ENCODE measurements around the gene RBM27.

The RBM27 gene

DNA sequence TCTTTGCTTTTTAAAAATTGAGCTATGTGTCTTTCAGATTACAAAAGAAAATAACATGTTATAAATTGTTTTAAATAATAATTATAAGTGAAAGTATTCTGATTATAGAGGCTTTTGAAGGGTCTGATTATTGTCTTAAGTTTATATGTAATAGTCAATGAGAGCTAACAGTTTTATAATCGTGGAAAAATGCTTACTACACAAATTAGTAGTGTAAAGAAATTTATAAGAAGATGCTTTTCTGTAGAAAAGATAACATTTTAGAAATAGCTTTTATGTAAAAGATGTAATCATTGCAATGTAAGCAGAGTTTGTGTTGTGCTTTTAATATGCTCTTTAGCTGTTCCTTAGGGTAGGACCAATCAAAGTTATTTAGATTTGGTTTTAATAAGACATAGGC is 18.6 kb downstream of the RBM27 start:
- no peak overlapping the region for H3K4me3 ChIP-seq (ENCODE audit: low read length)
- no peak for DNase-seq (ENCODE audit: low read depth)
- TF ChIP-seq, protein P1, sequence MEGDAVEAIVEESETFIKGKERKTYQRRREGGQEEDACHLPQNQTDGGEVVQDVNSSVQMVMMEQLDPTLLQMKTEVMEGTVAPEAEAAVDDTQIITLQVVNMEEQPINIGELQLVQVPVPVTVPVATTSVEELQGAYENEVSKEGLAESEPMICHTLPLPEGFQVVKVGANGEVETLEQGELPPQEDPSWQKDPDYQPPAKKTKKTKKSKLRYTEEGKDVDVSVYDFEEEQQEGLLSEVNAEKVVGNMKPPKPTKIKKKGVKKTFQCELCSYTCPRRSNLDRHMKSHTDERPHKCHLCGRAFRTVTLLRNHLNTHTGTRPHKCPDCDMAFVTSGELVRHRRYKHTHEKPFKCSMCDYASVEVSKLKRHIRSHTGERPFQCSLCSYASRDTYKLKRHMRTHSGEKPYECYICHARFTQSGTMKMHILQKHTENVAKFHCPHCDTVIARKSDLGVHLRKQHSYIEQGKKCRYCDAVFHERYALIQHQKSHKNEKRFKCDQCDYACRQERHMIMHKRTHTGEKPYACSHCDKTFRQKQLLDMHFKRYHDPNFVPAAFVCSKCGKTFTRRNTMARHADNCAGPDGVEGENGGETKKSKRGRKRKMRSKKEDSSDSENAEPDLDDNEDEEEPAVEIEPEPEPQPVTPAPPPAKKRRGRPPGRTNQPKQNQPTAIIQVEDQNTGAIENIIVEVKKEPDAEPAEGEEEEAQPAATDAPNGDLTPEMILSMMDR (IDR thresholded peaks at IDR 0.05; ENCODE audit: insufficient read depth, low read depth, low read length, missing control alignments): no peak

DNA sequence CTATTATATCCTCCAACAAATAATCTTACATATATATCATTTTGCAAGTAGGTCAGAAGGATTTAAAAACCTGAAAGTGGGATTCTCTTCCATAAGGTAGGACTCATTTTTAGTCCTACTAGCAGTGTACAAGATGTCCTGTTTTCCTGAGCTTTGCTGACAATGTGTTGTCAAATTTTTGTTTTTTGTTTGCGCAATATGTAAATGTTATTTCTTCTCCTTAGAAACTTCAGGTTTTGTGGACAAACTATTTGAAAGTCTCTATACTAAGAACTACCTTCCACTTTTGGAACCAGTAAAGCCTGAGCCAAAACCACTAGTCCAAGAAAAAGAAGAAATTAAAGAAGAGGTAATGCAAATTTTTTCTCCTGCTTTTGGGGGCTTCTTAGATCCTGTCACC is 19.8 kb downstream of the RBM27 start:
- TF ChIP-seq, protein P1 (IDR thresholded peaks at IDR 0.05; ENCODE audit: insufficient read depth, low read depth, low read length, missing control alignments): no peak
- no peak overlapping the region for H3K4me3 ChIP-seq (ENCODE audit: low read length)
- no peak for DNase-seq (ENCODE audit: low read depth)

DNA sequence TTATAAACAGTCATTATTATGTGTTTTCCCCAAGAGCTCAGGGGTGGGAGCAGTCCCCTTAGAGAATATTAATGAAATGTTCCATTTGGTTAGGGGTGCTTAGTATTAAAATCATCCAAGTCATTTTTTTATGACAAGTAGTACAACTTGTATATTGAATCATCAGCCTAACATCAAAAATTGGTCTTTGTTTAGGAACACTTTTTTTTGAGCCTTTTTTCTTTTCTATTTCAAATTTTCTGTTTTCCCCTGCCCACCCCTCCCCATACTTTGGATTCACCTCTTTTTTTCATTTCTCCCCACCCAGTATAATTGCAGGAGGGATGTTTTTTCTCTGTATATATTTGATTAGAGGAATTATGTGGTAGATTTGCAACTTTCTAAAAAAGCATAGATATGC is 25.8 kb downstream of the RBM27 start:
- no peak for DNase-seq (ENCODE audit: low read depth)
- TF ChIP-seq, protein P1 (IDR thresholded peaks at IDR 0.05; ENCODE audit: insufficient read depth, low read depth, low read length, missing control alignments): no peak
- H3K4me3 ChIP-seq (ENCODE audit: low read length): no peak overlapping the region

DNA sequence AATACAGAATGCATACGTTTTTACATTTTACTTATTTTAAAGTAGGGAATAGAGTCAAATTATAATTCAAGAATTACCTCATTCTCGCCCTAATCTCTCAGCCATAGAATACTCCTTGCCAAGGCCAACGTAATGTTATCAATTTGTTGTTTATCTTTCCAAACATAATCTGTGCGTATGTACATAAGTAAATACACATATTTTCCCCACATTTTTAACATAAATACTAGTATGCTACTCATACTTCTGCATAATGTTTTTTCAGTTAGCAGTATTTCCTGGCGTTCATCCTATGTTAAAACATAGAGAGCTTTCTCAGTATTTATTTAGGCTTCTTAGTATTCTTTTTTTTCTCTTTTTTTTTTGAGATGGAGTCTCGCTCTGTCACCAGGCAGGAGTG is 28.8 kb downstream of the RBM27 start:
- TF ChIP-seq, protein P1 (IDR thresholded peaks at IDR 0.05; ENCODE audit: insufficient read depth, low read depth, low read length, missing control alignments): no peak
- H3K4me3 ChIP-seq (ENCODE audit: low read length): no peak overlapping the region
- no peak for DNase-seq (ENCODE audit: low read depth)

DNA sequence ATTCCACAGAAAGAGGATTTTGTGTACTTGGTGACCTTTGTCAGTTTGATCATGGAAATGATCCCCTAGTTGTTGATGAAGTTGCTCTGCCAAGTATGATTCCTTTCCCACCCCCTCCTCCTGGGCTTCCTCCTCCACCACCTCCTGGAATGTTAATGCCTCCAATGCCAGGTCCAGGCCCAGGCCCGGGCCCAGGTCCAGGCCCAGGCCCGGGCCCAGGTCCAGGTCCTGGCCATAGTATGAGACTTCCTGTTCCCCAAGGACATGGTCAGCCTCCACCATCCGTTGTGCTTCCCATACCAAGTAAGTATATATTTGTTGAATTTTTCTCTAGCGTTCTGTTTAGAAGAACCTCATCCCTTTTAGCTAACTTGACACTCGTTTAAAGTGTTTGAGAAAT is 30.0 kb downstream of the RBM27 start:
- H3K4me3 ChIP-seq (ENCODE audit: low read length): no peak overlapping the region
- DNase-seq (ENCODE audit: low read depth): no peak
- TF ChIP-seq, protein P1 (IDR thresholded peaks at IDR 0.05; ENCODE audit: insufficient read depth, low read depth, low read length, missing control alignments): no peak

DNA sequence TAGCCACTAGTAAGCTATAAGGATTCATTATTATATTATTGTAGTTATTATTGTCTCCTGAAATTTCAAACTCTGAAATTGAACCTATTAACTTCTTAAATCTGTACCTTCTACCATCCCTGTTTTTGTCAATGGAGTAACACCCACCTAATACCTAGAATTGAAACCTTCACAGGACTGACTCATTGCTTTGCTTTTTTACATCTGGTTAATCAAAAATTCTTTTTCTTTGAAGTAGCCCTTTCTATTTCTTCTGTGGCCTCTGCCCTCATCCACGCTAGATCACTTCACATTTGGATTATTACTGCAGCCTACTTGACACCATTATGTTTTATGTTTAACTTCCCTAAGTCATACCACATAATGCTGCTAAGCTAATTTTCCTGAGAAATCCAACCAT is 35.6 kb downstream of the RBM27 start:
- no peak overlapping the region for H3K4me3 ChIP-seq (ENCODE audit: low read length)
- TF ChIP-seq, protein P1 (IDR thresholded peaks at IDR 0.05; ENCODE audit: insufficient read depth, low read depth, low read length, missing control alignments): no peak
- no peak for DNase-seq (ENCODE audit: low read depth)

DNA sequence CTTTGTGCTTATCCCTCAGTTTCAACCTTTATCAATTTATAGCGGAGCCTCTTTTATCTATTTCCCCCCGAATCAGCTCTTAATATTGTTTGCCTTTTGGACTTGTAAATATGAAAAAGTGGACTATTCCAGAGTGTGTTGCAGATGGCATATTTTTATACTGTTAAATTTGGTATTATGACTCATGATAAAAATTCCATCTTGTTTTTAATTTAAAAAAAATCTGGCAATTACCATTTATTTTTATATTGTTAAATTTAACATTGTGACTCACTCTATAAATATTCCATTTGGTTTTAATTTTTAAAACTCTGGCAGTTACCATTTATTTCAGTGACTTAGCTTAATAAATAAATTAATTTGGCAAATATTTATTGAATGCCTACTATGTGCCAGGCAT is 37.5 kb downstream of the RBM27 start:
- H3K4me3 ChIP-seq (ENCODE audit: low read length): no peak overlapping the region
- no peak for DNase-seq (ENCODE audit: low read depth)
- TF ChIP-seq, protein P1 (IDR thresholded peaks at IDR 0.05; ENCODE audit: insufficient read depth, low read depth, low read length, missing control alignments): no peak
